ENCODE results near the gene ZNF710. TPM values are rescaled to one million over a fixed set of nuclear protein-coding genes. Genes with fewer than 3 reads are reported as not detected.

The ZNF710 gene
- total and polyA plus RNA-seq, 2 of the 13 experiments (the other 11 are each of a cell fraction or from before 2014, with no cell fraction given), result 4.7 to 20.6 TPM

DNA sequence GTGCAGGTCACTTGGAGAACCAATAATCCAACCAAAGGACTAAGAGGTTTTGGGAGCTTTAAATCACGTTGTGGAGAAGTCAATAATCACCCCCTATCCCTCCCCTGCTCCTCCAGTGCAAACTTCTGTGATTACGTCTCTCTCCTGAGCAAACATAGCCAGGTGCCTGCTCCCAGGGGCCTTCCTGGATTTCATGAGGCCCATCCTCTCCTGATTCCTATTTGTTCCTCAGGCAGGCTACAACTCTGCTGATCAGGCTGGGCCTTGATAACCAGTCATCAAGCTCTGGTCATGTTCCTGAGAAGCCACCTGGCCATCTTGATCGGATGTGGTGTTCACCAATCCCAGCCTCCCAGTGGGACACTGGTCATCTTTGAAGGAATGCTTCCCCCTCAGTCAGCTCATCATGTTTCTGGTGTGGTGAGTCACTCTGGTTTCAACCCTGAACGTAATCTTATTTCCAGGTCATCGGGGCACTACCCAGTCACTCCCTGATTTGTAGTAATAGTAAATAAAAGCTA is 2.9 kb upstream of the ZNF710 start (continued):
- TF ChIP-seq FOXA3 (CRISPR knock-in tag; IDR thresholded peaks at IDR 0.05) (no peak), ZSCAN9 (CRISPR knock-in tag; IDR thresholded peaks at IDR 0.05; ENCODE audit: borderline replicate concordance) (peak; percentile 36; the same call in 1 of the 2 replicates), HNF4G (IDR thresholded peaks at IDR 0.05; ENCODE audit: borderline replicate concordance, low read depth, low read length) (no peak), HNF4G (CRISPR knock-in tag; IDR thresholded peaks at IDR 0.05; ENCODE audit: borderline replicate concordance, low read depth) (0 out of 2 replicates have a peak, but pooled peaks have one; percentile 24), ZNF670 (CRISPR knock-in tag; IDR thresholded peaks at IDR 0.05; ENCODE audit: borderline replicate concordance) (no peak), CREM (IDR thresholded peaks at IDR 0.05) (peak; percentile 7; the same call in 1 of the 2 replicates), CREM (CRISPR knock-in tag; IDR thresholded peaks at IDR 0.05) (no peak), LCORL (IDR thresholded peaks at IDR 0.05) (no peak), LCORL (CRISPR knock-in tag; IDR thresholded peaks at IDR 0.05) (0 out of 2 replicates have a peak, but pooled peaks have one; percentile 16), NFATC3 (CRISPR knock-in tag; IDR thresholded peaks at IDR 0.05) (no peak), MED1 (CRISPR knock-in tag; IDR thresholded peaks at IDR 0.05) (peak; percentile 11; the same call in 1 of the 2 replicates), FOSL2 (CRISPR knock-in tag; IDR thresholded peaks at IDR 0.05) (peak; percentile 93), FOSL1 (CRISPR knock-in tag; IDR thresholded peaks at IDR 0.05; ENCODE audit: borderline replicate concordance) (0 out of 2 replicates have a peak, but pooled peaks have one; percentile 8), SOX6 (IDR thresholded peaks at IDR 0.05) (no peak), SOX6 (CRISPR knock-in tag; IDR thresholded peaks at IDR 0.05) (peak; percentile 12; the same call in 1 of the 2 replicates), SAP130 (CRISPR knock-in tag; IDR thresholded peaks at IDR 0.05; ENCODE audit: low read depth) (peak; percentile 30; the same call in 1 of the 2 replicates), ZSCAN25 (CRISPR knock-in tag; IDR thresholded peaks at IDR 0.05) (no peak), PITX1 (CRISPR knock-in tag; IDR thresholded peaks at IDR 0.05) (0 out of 2 replicates have a peak, but pooled peaks have one; percentile 12), SALL1 (CRISPR knock-in tag; IDR thresholded peaks at IDR 0.05) (peak; percentile 55; the same call in 1 of the 2 replicates), KLF16 (CRISPR knock-in tag; IDR thresholded peaks at IDR 0.05) (0 out of 4 replicates have a peak, but pooled peaks of 1 of the 2 experiments have one; percentile 21), RNF2 (conservative IDR thresholded peaks at IDR 0.05; ENCODE audit: low read depth) (0 out of 2 replicates have a peak, but pooled peaks have one; percentile 38), BCL6 (CRISPR knock-in tag; IDR thresholded peaks at IDR 0.05) (peak; percentile 38; the same call in 1 of the 2 replicates), HOXA3 (CRISPR knock-in tag; IDR thresholded peaks at IDR 0.05) (no peak; the same call in 1 of the 2 replicates), TARDBP (CRISPR knock-in tag; IDR thresholded peaks at IDR 0.05) (no peak), PHF21A (CRISPR knock-in tag; IDR thresholded peaks at IDR 0.05) (peak; percentile 39; the same call in 1 of the 2 replicates), SALL2 (CRISPR knock-in tag; IDR thresholded peaks at IDR 0.05) (no peak), ZNF460 (CRISPR knock-in tag; IDR thresholded peaks at IDR 0.05; ENCODE audit: borderline replicate concordance) (no peak), YEATS2 (CRISPR knock-in tag; IDR thresholded peaks at IDR 0.05; ENCODE audit: borderline replicate concordance) (peak; percentile 33; the same call in 1 of the 2 replicates), IRF2 (CRISPR knock-in tag; IDR thresholded peaks at IDR 0.05) (0 out of 2 replicates have a peak, but pooled peaks have one; percentile 23)
- TF ChIP-seq, protein P1, sequence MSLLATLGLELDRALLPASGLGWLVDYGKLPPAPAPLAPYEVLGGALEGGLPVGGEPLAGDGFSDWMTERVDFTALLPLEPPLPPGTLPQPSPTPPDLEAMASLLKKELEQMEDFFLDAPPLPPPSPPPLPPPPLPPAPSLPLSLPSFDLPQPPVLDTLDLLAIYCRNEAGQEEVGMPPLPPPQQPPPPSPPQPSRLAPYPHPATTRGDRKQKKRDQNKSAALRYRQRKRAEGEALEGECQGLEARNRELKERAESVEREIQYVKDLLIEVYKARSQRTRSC (CRISPR knock-in tag; IDR thresholded peaks at IDR 0.05; ENCODE audit: low read depth), result no peak
- TF ChIP-seq, protein P2, sequence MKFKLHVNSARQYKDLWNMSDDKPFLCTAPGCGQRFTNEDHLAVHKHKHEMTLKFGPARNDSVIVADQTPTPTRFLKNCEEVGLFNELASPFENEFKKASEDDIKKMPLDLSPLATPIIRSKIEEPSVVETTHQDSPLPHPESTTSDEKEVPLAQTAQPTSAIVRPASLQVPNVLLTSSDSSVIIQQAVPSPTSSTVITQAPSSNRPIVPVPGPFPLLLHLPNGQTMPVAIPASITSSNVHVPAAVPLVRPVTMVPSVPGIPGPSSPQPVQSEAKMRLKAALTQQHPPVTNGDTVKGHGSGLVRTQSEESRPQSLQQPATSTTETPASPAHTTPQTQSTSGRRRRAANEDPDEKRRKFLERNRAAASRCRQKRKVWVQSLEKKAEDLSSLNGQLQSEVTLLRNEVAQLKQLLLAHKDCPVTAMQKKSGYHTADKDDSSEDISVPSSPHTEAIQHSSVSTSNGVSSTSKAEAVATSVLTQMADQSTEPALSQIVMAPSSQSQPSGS (CRISPR knock-in tag; IDR thresholded peaks at IDR 0.05), result no peak

Data from HepG2 (cell line).